ENCODE data around the gene DSG2. TPM values are rescaled to one million over a fixed set of nuclear protein-coding genes. Genes with fewer than 3 reads are reported as not detected.

DSG2 gene
- polyA plus RNA-seq, 1 donor from 2014 or later, result 0.94 TPM

- no peaks in the 10 kb centered on the region for H3K36me3 ChIP-seq (ENCODE audit: insufficient read depth, low read length)
- TF ChIP-seq SMC3 (conservative IDR thresholded peaks at IDR 0.05; ENCODE audit: poor library complexity) (no peak), EP300 (conservative IDR thresholded peaks at IDR 0.05; ENCODE audit: poor library complexity, severe bottlenecking) (no peak), REST (IDR thresholded peaks at IDR 0.05; ENCODE audit: borderline replicate concordance) (no peak), POLR2AphosphoS5 (IDR thresholded peaks at IDR 0.05) (no peak), EZH2 (IDR thresholded peaks at IDR 0.05; ENCODE audit: borderline replicate concordance, insufficient read depth, low read length, poor library complexity, severe bottlenecking) (no peak), CTCF (IDR thresholded peaks at IDR 0.05; ENCODE audit: poor library complexity, severe bottlenecking) (no peak), RAD21 (conservative IDR thresholded peaks at IDR 0.05) (no peak), MXI1 (conservative IDR thresholded peaks at IDR 0.05; ENCODE audit: poor library complexity, severe bottlenecking) (no peak), TAF1 (IDR thresholded peaks at IDR 0.05; ENCODE audit: low read depth) (no peak)
- H3K4me3 ChIP-seq (ENCODE audit: low read length), result peak overlapping the region; percentile 90
- H3K4me2 ChIP-seq (ENCODE audit: low read length), result no peak overlapping the region
- H3K27me3 ChIP-seq (ENCODE audit: insufficient read depth, low read depth, low read length), result peaks cover 26% of the 10 kb centered on the region
- H3K27ac ChIP-seq (ENCODE audit: low read length), result no peak overlapping the region
- no peaks in the 10 kb centered on the region for H4K20me1 ChIP-seq (ENCODE audit: insufficient read depth)
- H3K9me3 ChIP-seq (ENCODE audit: low read length), result no peaks in the 10 kb centered on the region
- no peak overlapping the region for H3K9ac ChIP-seq (ENCODE audit: low read length)
- no peaks in the 10 kb centered on the region for H3K9me2 ChIP-seq (ENCODE audit: insufficient read depth, low read length)
- no peak overlapping the region for H2AFZ ChIP-seq (ENCODE audit: low read depth, low read length)
- H3K79me2 ChIP-seq (replicated peaks; ENCODE audit: insufficient read depth, low read length), result no peaks in the 10 kb centered on the region
- no peaks in the 10 kb centered on the region for H3F3A ChIP-seq (ENCODE audit: insufficient read depth, low read length, poor library complexity, severe bottlenecking)
These were observed 557 bp upstream of the DSG2 start for GRCh38 chr18:31497404-31497835.

GRCh38 chr18:31498574-31499524 lies 872 bp downstream of the DSG2 start:
- no peaks in the 10 kb centered on the region for H3F3A ChIP-seq (ENCODE audit: insufficient read depth, low read length, poor library complexity, severe bottlenecking)
- no peaks in the 10 kb centered on the region for H3K79me2 ChIP-seq (replicated peaks; ENCODE audit: insufficient read depth, low read length)
- no peaks in the 10 kb centered on the region for H3K36me3 ChIP-seq (ENCODE audit: insufficient read depth, low read length)
- H2AFZ ChIP-seq (ENCODE audit: low read depth, low read length), result peak overlapping the region; percentile 27
- H3K27me3 ChIP-seq (ENCODE audit: insufficient read depth, low read depth, low read length), result peaks cover 26% of the 10 kb centered on the region
- H4K20me1 ChIP-seq (ENCODE audit: insufficient read depth), result no peaks in the 10 kb centered on the region
- TF ChIP-seq EZH2 (IDR thresholded peaks at IDR 0.05; ENCODE audit: borderline replicate concordance, insufficient read depth, low read length, poor library complexity, severe bottlenecking) (no peak), MXI1 (conservative IDR thresholded peaks at IDR 0.05; ENCODE audit: poor library complexity, severe bottlenecking) (no peak), TAF1 (IDR thresholded peaks at IDR 0.05; ENCODE audit: low read depth) (no peak), POLR2AphosphoS5 (IDR thresholded peaks at IDR 0.05) (no peak), SMC3 (conservative IDR thresholded peaks at IDR 0.05; ENCODE audit: poor library complexity) (no peak), EP300 (conservative IDR thresholded peaks at IDR 0.05; ENCODE audit: poor library complexity, severe bottlenecking) (no peak), CTCF (IDR thresholded peaks at IDR 0.05; ENCODE audit: poor library complexity, severe bottlenecking) (no peak), REST (IDR thresholded peaks at IDR 0.05; ENCODE audit: borderline replicate concordance) (no peak), RAD21 (conservative IDR thresholded peaks at IDR 0.05) (no peak)
- no peaks in the 10 kb centered on the region for H3K9me3 ChIP-seq (ENCODE audit: low read length)
- no peak overlapping the region for H3K27ac ChIP-seq (ENCODE audit: low read length)
- no peaks in the 10 kb centered on the region for H3K9me2 ChIP-seq (ENCODE audit: insufficient read depth, low read length)
- H3K9ac ChIP-seq (ENCODE audit: low read length), result peak overlapping the region; percentile 52
- H3K4me2 ChIP-seq (ENCODE audit: low read length), result peak overlapping the region; percentile 89
- H3K4me3 ChIP-seq (ENCODE audit: low read length), result peak overlapping the region; percentile 90
